LNCaP clone FGC (cell line): ENCODE data around the gene MYOCD.

ENCODE experiments used
- DNase-seq: peaks from one replicate; pipeline ENCODE4 v3.0.0-alpha.2; 2011; ENCODE audit warnings: low read depth
- H3K4me3 ChIP-seq: 2 replicates; pipeline ENCODE4 v1.5.1; 2011; ENCODE audit warnings: mild to moderate bottlenecking, low read depth, low read length, control low read depth
- TF ChIP-seq, protein P1 (sequence below): IDR thresholded peaks from 2 replicates; pipeline ENCODE4 v1.5.1; 2012; ENCODE audit warnings: mild to moderate bottlenecking; ENCODE audit not compliant: control insufficient read depth, insufficient read depth; ENCODE audit errors: extremely low read depth

The MYOCD gene

GRCh38 chr17:12642034-12642433, 23.7 kb upstream of the MYOCD start:
- TF ChIP-seq, protein P1, sequence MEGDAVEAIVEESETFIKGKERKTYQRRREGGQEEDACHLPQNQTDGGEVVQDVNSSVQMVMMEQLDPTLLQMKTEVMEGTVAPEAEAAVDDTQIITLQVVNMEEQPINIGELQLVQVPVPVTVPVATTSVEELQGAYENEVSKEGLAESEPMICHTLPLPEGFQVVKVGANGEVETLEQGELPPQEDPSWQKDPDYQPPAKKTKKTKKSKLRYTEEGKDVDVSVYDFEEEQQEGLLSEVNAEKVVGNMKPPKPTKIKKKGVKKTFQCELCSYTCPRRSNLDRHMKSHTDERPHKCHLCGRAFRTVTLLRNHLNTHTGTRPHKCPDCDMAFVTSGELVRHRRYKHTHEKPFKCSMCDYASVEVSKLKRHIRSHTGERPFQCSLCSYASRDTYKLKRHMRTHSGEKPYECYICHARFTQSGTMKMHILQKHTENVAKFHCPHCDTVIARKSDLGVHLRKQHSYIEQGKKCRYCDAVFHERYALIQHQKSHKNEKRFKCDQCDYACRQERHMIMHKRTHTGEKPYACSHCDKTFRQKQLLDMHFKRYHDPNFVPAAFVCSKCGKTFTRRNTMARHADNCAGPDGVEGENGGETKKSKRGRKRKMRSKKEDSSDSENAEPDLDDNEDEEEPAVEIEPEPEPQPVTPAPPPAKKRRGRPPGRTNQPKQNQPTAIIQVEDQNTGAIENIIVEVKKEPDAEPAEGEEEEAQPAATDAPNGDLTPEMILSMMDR, result no peak
- no peak for DNase-seq

GRCh38 chr17:12643822-12644221, 21.9 kb upstream of the MYOCD start:
- TF ChIP-seq, protein P1, result no peak
- DNase-seq, result no peak
- no peak overlapping the region for H3K4me3 ChIP-seq

More at GRCh38 chr17:12642034-12642433, 23.7 kb upstream of the MYOCD start:
- H3K4me3 ChIP-seq, result no peak overlapping the region

- no peak overlapping the region for H3K4me3 ChIP-seq
- TF ChIP-seq, protein P1, result no peak
- no peak for DNase-seq
Observed at GRCh38 chr17:12644623-12645022, 21.1 kb upstream of the MYOCD start.

DNA sequence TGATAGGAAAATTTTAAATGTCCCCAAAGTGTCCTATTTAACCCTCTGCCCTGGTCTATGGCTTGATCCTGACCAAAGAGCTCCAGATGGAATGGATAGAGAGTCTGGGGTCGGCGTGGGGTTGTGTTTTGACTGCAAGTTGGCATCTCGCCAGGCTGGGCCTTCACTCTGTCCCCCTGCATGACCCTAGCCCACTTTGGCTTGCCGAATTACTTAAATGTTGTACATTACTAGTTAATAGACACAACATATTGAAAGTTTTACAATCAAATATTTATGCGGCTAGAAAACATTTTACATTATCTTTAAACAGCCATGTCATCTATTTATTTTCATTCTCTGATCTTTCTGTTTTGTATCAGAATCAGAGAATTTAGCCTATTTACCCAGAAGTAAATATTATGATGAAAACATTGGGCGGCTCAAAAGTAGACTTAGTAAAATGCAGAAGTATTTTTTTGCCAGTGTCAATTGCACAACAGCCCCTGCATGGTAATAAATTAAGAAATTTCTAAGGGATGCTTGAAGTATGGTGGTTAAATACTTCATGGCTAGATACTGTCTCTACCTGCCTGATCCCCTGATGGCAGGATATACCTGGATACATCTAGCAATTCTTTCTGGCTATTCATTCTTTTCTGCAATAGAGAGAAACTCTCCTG, 18.8 kb upstream of the MYOCD start:
- no peak for DNase-seq
- H3K4me3 ChIP-seq, result no peak overlapping the region
- TF ChIP-seq, protein P1, result no peak

DNA sequence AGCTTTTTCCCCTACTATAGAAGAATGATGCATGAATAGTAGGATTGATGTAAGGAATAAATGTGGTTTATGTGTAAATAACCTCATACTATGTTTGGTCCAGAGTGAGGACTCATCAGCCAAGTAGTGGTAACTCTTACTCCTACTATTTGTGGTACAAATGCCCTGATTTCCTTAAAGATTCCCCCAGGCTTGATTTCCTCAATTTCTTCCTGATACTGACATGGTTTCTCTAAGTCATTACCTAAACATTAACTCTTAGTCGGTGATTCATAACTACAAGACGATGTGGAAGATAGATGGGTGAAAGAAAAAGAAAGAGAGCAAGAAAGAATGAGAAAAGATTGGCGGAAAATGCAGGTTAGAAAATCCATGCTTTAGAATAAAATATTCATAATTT, 17.2 kb upstream of the MYOCD start:
- H3K4me3 ChIP-seq, result no peak overlapping the region
- TF ChIP-seq, protein P1, result no peak
- DNase-seq, result no peak

DNA sequence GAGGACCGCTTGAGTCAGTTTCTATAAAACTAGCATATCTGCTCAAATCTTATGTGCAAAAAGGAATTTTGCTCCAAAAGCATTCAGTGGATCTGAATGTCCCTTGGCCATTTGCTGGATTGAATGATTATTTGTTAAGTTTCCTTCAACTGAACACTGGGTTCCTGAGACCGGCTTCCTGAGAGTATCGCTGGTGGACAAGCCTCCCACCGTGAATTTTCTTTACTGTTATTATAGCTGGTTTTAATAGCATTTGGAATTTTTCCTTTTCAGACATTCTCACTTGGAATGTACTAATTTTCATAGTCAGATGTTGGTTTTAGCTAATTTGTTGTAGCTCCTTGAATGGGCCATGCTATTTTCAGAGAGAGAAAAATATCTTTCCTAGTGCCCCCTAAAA, 9.8 kb upstream of the MYOCD start:
- H3K4me3 ChIP-seq, result no peak overlapping the region
- DNase-seq, result no peak
- TF ChIP-seq, protein P1, result no peak

GRCh38 chr17:12656354-12656753, 9.3 kb upstream of the MYOCD start:
- TF ChIP-seq, protein P1, result no peak
- H3K4me3 ChIP-seq, result no peak overlapping the region
- DNase-seq, result no peak
